ENCODE results near the gene SLAMF8. TPM values are rescaled to one million over a fixed set of nuclear protein-coding genes. Genes with fewer than 3 reads are reported as not detected.

SLAMF8 gene
- total RNA-seq, 2 donors from 2014 or later = not detected

- peaks cover 32% of the 10 kb centered on the region for H3K4me1 Mint-ChIP-seq
- H3K27ac Mint-ChIP-seq = no peak overlapping the region
- H3K27me3 Mint-ChIP-seq (ENCODE audit: insufficient read depth) = peaks cover 78% of the 10 kb centered on the region
- Histone ChIP-seq H3K4me3 (ENCODE audit: low read length) (no peak overlapping the region), H3K9ac (ENCODE audit: extremely low read depth, low read length, poor library complexity, severe bottlenecking) (no peak overlapping the region), H3K9me3 (ENCODE audit: control insufficient read depth, low read length) (no peaks in the 10 kb centered on the region), H3K36me3 (ENCODE audit: control insufficient read depth, insufficient read depth, low read length) (no peaks in the 10 kb centered on the region), H3K27me3 (ENCODE audit: control insufficient read depth, insufficient read depth, low read length, poor library complexity, severe bottlenecking) (peaks cover 67% of the 10 kb centered on the region), H3K4me1 (ENCODE audit: control insufficient read depth, insufficient read depth, low read length) (peaks cover 6% of the 10 kb centered on the region), H3K27ac (ENCODE audit: low read depth, low read length) (no peak overlapping the region)
- WGBS, 2 experiments (ENCODE audit: insufficient coverage in 1 of 2, insufficient read length in 1 of 2) = 20 to 32% methylated on average over 2 to 3 of the region's 3 CpGs
- H3K4me3 Mint-ChIP-seq = no peak overlapping the region
- H3K36me3 Mint-ChIP-seq (ENCODE audit: low read depth) = no peaks in the 10 kb centered on the region
- H3K9me3 Mint-ChIP-seq = no peaks in the 10 kb centered on the region
- DNase-seq = peak; percentile 90
- TF ChIP-seq CTCF (conservative IDR thresholded peaks at IDR 0.05) = peak; percentile 79
Observed at GRCh38 chr1:159829273-159829634, 2.6 kb downstream of the SLAMF8 start.

- TF ChIP-seq CTCF (conservative IDR thresholded peaks at IDR 0.05) = no peak
- H3K27ac ChIP-seq (ENCODE audit: low read depth, low read length) = no peak overlapping the region
- H3K9me3 Mint-ChIP-seq = no peaks in the 10 kb centered on the region
- no peaks in the 10 kb centered on the region for H3K36me3 Mint-ChIP-seq (ENCODE audit: low read depth)
- peaks cover 69% of the 10 kb centered on the region for H3K27me3 ChIP-seq (ENCODE audit: control insufficient read depth, insufficient read depth, low read length, poor library complexity, severe bottlenecking)
- H3K9ac ChIP-seq (ENCODE audit: extremely low read depth, low read length, poor library complexity, severe bottlenecking) = no peak overlapping the region
- H3K4me1 Mint-ChIP-seq = peaks cover 26% of the 10 kb centered on the region
- H3K27me3 Mint-ChIP-seq (ENCODE audit: insufficient read depth) = peaks cover 78% of the 10 kb centered on the region
- 85% methylated on average over 15 to 18 of the region's 18 CpGs for WGBS, 2 experiments (ENCODE audit: insufficient coverage in 1 of 2, insufficient read length in 1 of 2)
- no peak overlapping the region for H3K27ac Mint-ChIP-seq
- no peaks in the 10 kb centered on the region for H3K9me3 ChIP-seq (ENCODE audit: control insufficient read depth, low read length)
- H3K36me3 ChIP-seq (ENCODE audit: control insufficient read depth, insufficient read depth, low read length) = no peaks in the 10 kb centered on the region
- DNase-seq = no peak
- no peak overlapping the region for H3K4me3 ChIP-seq (ENCODE audit: low read length)
- H3K4me3 Mint-ChIP-seq = no peak overlapping the region
- peaks cover 6% of the 10 kb centered on the region for H3K4me1 ChIP-seq (ENCODE audit: control insufficient read depth, insufficient read depth, low read length)
Observed at GRCh38 chr1:159829822-159830465, 3.3 kb downstream of the SLAMF8 start.

- Mint-ChIP-seq H3K27ac (no peak overlapping the region), H3K27me3 (ENCODE audit: insufficient read depth) (peaks cover 78% of the 10 kb centered on the region), H3K36me3 (ENCODE audit: low read depth) (no peaks in the 10 kb centered on the region), H3K4me1 (peaks cover 20% of the 10 kb centered on the region), H3K4me3 (no peak overlapping the region), H3K9me3 (no peaks in the 10 kb centered on the region)
- Histone ChIP-seq H3K4me1 (ENCODE audit: control insufficient read depth, insufficient read depth, low read length) (peaks cover 6% of the 10 kb centered on the region), H3K27me3 (ENCODE audit: control insufficient read depth, insufficient read depth, low read length, poor library complexity, severe bottlenecking) (peaks cover 77% of the 10 kb centered on the region), H3K4me3 (ENCODE audit: low read length) (no peak overlapping the region), H3K27ac (ENCODE audit: low read depth, low read length) (no peak overlapping the region), H3K9ac (ENCODE audit: extremely low read depth, low read length, poor library complexity, severe bottlenecking) (no peak overlapping the region), H3K36me3 (ENCODE audit: control insufficient read depth, insufficient read depth, low read length) (no peaks in the 10 kb centered on the region), H3K9me3 (ENCODE audit: control insufficient read depth, low read length) (no peaks in the 10 kb centered on the region)
- 90 to 95% methylated on average over 6 to 8 of the region's 8 CpGs for WGBS, 2 experiments (ENCODE audit: insufficient coverage in 1 of 2, insufficient read length in 1 of 2)
- DNase-seq = no peak
- no peak for TF ChIP-seq CTCF (conservative IDR thresholded peaks at IDR 0.05)
Observed at GRCh38 chr1:159830722-159831121, 4.0 kb downstream of the SLAMF8 start.

All from endodermal cell (in vitro differentiated cells).